ENCODE data around the gene FBLN5. TPM values are rescaled to one million over a fixed set of nuclear protein-coding genes. Genes with fewer than 3 reads are reported as not detected.
"Not testable (repeated sequence)": the region's sequence is repeated elsewhere in the genome, so short reads cannot be mapped to it uniquely, and the experiment has no call there.

The FBLN5 gene
- total RNA-seq, 1 experiment from 2014 or later: 0.23 TPM

- no TSS peak for BruUV-seq (replicated peaks)
- CTCF ChIA-PET: no interaction called here
- ATAC-seq (no peak), DNase-seq (ENCODE audit: low read depth, low spot score) (no peak)
- H3K9me3 ChIP-seq (ENCODE audit: control insufficient read depth, insufficient read depth, low read depth, low read length): no peaks in the 10 kb centered on the region
- no peaks in the 10 kb centered on the region for H3K36me3 ChIP-seq (ENCODE audit: control insufficient read depth, insufficient read depth, low read length)
- no peak overlapping the region for H3K4me3 ChIP-seq (ENCODE audit: low read depth in 2 of 2, low read length in 2 of 2)
- intact Hi-C loops (cut with micrococcal nuclease; ENCODE audit: unreplicated experiment): no loop called here
- H3K4me1 ChIP-seq (ENCODE audit: control insufficient read depth, insufficient read depth, low read length): no peaks in the 10 kb centered on the region
- no peak for TF ChIP-seq REST (IDR thresholded peaks at IDR 0.05; ENCODE audit: insufficient read depth in 1 of 2, low read depth in 2 of 2, low read length in 1 of 2)
- no peak for TF ChIP-seq CTCF (IDR thresholded peaks at IDR 0.05)
- no peak for TF ChIP-seq SIN3A (IDR thresholded peaks at IDR 0.05; ENCODE audit: borderline replicate concordance, insufficient read depth, low read depth, low read length)
- TF ChIP-seq TCF7L2 (IDR thresholded peaks at IDR 0.05; ENCODE audit: low read depth, low read length): no peak
- TF ChIP-seq POLR2AphosphoS5 (IDR thresholded peaks at IDR 0.05; ENCODE audit: low read depth, low read length): no peak
- no peaks in the 10 kb centered on the region for H3K27me3 ChIP-seq (ENCODE audit: control insufficient read depth, insufficient read depth, low read length)
- POLR2A ChIA-PET: no interaction called here
- no peak overlapping the region for H3K27ac ChIP-seq (ENCODE audit: low read length)
- in situ Hi-C loops (cut with HindIII; ENCODE audit: low pct_unique_long_range_greater_than_20kb, low sequenced_read_pairs): no loop called here
These were observed 74.7 kb downstream of the FBLN5 start for GRCh38 chr14:91872517-91873470.

- no peak for ATAC-seq
- no peak for TF ChIP-seq REST (IDR thresholded peaks at IDR 0.05; ENCODE audit: insufficient read depth in 1 of 2, low read depth in 2 of 2, low read length in 1 of 2)
- TF ChIP-seq CTCF (IDR thresholded peaks at IDR 0.05): no peak
- no peak for TF ChIP-seq POLR2AphosphoS5 (IDR thresholded peaks at IDR 0.05; ENCODE audit: low read depth, low read length)
- TF ChIP-seq SIN3A (IDR thresholded peaks at IDR 0.05; ENCODE audit: borderline replicate concordance, insufficient read depth, low read depth, low read length): no peak
- no peak for TF ChIP-seq TCF7L2 (IDR thresholded peaks at IDR 0.05; ENCODE audit: low read depth, low read length)
- Histone ChIP-seq H3K36me3 (ENCODE audit: control insufficient read depth, insufficient read depth, low read length) (no peaks in the 10 kb centered on the region), H3K4me3 (ENCODE audit: low read depth in 2 of 2, low read length in 2 of 2) (no peak overlapping the region), H3K27ac (ENCODE audit: low read length) (no peak overlapping the region), H3K9me3 (ENCODE audit: control insufficient read depth, insufficient read depth, low read depth, low read length) (no peaks in the 10 kb centered on the region), H3K27me3 (ENCODE audit: control insufficient read depth, insufficient read depth, low read length) (no peaks in the 10 kb centered on the region), H3K4me1 (ENCODE audit: control insufficient read depth, insufficient read depth, low read length) (no peaks in the 10 kb centered on the region)
- in situ Hi-C loops (cut with HindIII; ENCODE audit: low pct_unique_long_range_greater_than_20kb, low sequenced_read_pairs): no loop called here
- CTCF ChIA-PET: no interaction called here
- intact Hi-C loops (cut with micrococcal nuclease; ENCODE audit: unreplicated experiment): no loop called here
- POLR2A ChIA-PET: no interaction called here
- DNase-seq (ENCODE audit: low read depth, low spot score): no peak
- BruUV-seq (replicated peaks): no TSS peak
These were observed 75.4 kb downstream of the FBLN5 start for GRCh38 chr14:91872011-91872501.

GRCh38 chr14:91871401-91871800 is 76.1 kb downstream of the FBLN5 start:
- CTCF ChIA-PET; H3K27ac ChIP-seq (ENCODE audit: low read length); H3K4me1 ChIP-seq (ENCODE audit: control insufficient read depth, insufficient read depth, low read length); H3K27me3 ChIP-seq (ENCODE audit: control insufficient read depth, insufficient read depth, low read length); DNase-seq (ENCODE audit: low read depth, low spot score); POLR2A ChIA-PET; H3K9me3 ChIP-seq (ENCODE audit: control insufficient read depth, insufficient read depth, low read depth, low read length); ATAC-seq; H3K36me3 ChIP-seq (ENCODE audit: control insufficient read depth, insufficient read depth, low read length); H3K4me3 ChIP-seq (ENCODE audit: low read depth in 2 of 2, low read length in 2 of 2); intact Hi-C loops (cut with micrococcal nuclease; ENCODE audit: unreplicated experiment); in situ Hi-C loops (cut with HindIII; ENCODE audit: low pct_unique_long_range_greater_than_20kb, low sequenced_read_pairs); BruUV-seq (replicated peaks): not testable (repeated sequence)

All from Panc1 (cell line).